K562 (cell line): ENCODE results near the gene VDAC2. TPM values are rescaled to one million over a fixed set of nuclear protein-coding genes. Genes with fewer than 3 reads are reported as not detected.

Source experiments
- ARNT ChIP-seq, 2 experiments: fragments of 450-650 bp; IDR thresholded peaks; 2 replicates each; pipeline ENCODE4 v1.6.1; 2016; ENCODE audit warnings: mild to moderate bottlenecking in 1 of 2
- E4F1 ChIP-seq: fragments of 250-450 bp; sonication (Bioruptor Pico); IDR thresholded peaks from 2 replicates; pipeline ENCODE4 v1.5.0; 2021; ENCODE audit warnings: mild to moderate bottlenecking, borderline replicate concordance
- EGR1 ChIP-seq: fragments of 450-650 bp; conservative IDR thresholded peaks from 2 replicates; pipeline ENCODE4 v1.6.1; 2017; ENCODE audit warnings: mild to moderate bottlenecking
- ELK1 ChIP-seq: sonication (generic); formaldehyde crosslinking; IDR thresholded peaks from 2 replicates; pipeline ENCODE4 v1.8.1; 2022; ENCODE audit warnings: missing genetic modification reagents
- KDM1A ChIP-seq, 2 experiments: fragments of 450-650 bp; IDR thresholded peaks; 2 replicates each; pipeline ENCODE4 v1.6.1; 2016; ENCODE audit warnings: mild to moderate bottlenecking in 2 of 2
- LEF1 ChIP-seq: fragments of 450-650 bp; IDR thresholded peaks from 2 replicates; pipeline ENCODE4 v1.6.1; 2016; ENCODE audit warnings: mild to moderate bottlenecking
- MEF2D ChIP-seq: conservative IDR thresholded peaks from 2 replicates; pipeline ENCODE4 v1.6.1; 2016; ENCODE audit warnings: low read depth, missing genetic modification characterization, missing compliant biosample characterization
- MYC ChIP-seq, 2 experiments: fragments of 250-450 bp in 1 of 2; sonication (Bioruptor Pico) in 1 of 2; IDR thresholded peaks; 2 replicates each; pipeline versions ENCODE4 v1.5.1 to v1.6.1; 2012 to 2021; ENCODE audit warnings: low read depth in 2 of 2, borderline replicate concordance in 1 of 2, improper control_type of control experiment in 1 of 2, low read length in 1 of 2, mild to moderate bottlenecking in 1 of 2, moderate library complexity in 1 of 2
- MYNN ChIP-seq, 2 experiments: sonication (generic); formaldehyde crosslinking in 1 of 2; IDR thresholded peaks; 2 replicates each; pipeline versions ENCODE4 v1.5.0 to v1.6.1; 2016 to 2020; ENCODE audit warnings: antibody characterized with exemption in 1 of 2, missing genetic modification reagents in 1 of 2
- RBM34 ChIP-seq: fragments of 200-400 bp; formaldehyde crosslinking; IDR thresholded peaks from 2 replicates; pipeline ENCODE4 v1.6.1; 2018; ENCODE audit warnings: low read length, borderline replicate concordance; ENCODE audit not compliant: insufficient read depth
- RUNX1 ChIP-seq: sonication (generic); IDR thresholded peaks from 2 replicates; pipeline ENCODE4 v1.6.1; 2016; ENCODE audit warnings: antibody characterized with exemption, low read depth
- SP2 ChIP-seq: IDR thresholded peaks from 2 replicates; pipeline ENCODE4 v1.6.1; 2011; ENCODE audit warnings: mild to moderate bottlenecking, low read depth, low read length, moderate library complexity; ENCODE audit not compliant: poor library complexity, severe bottlenecking; ENCODE audit errors: extremely low read depth
- TARDBP ChIP-seq: fragments of 450-650 bp; IDR thresholded peaks from 2 replicates; pipeline ENCODE4 v1.6.1; 2016
- ZBTB2 ChIP-seq: fragments of 450-650 bp; IDR thresholded peaks from 2 replicates; pipeline ENCODE4 v1.6.1; 2016; ENCODE audit warnings: antibody characterized with exemption
- ZFP91 ChIP-seq: sonication (generic); formaldehyde crosslinking; IDR thresholded peaks from 2 replicates; pipeline ENCODE4 v1.8.0; 2022; ENCODE audit warnings: mild to moderate bottlenecking, missing genetic modification reagents
- ZNF431 ChIP-seq: sonication (generic); formaldehyde crosslinking; IDR thresholded peaks from 2 replicates; pipeline ENCODE4 v1.8.0; 2022; ENCODE audit warnings: mild to moderate bottlenecking, missing genetic modification reagents
- ZNF57 ChIP-seq: fragments of 450-650 bp; formaldehyde crosslinking; IDR thresholded peaks from 2 replicates; pipeline ENCODE4 v1.4.0; 2020; ENCODE audit warnings: mild to moderate bottlenecking, moderate library complexity
- ZZZ3 ChIP-seq: fragments of 450-650 bp; IDR thresholded peaks from 2 replicates; pipeline ENCODE4 v1.6.1; 2016; ENCODE audit warnings: antibody characterized with exemption, mild to moderate bottlenecking, moderate library complexity
- polyA plus RNA-seq, 8 experiments: library from polyadenylated mRNA; depleted of rRNA in 4 of 8; stranded (reverse) in 5 of 8; unstranded in 3 of 8; fragments of >200 nt; fragmentation: Nextera tagmentation in 2 of 8; fragmentation: Illumina TruSeq in 1 of 8; extraction: Ambion mirVana in 2 of 8; extraction: Trizol in 1 of 8; gene quantifications; 2 replicates each; pipeline versions ENCODE4 v1.2.1 to v1.2.3, GENCODE V29; 2011 to 2014; ENCODE audit warnings: inconsistent platforms in 1 of 8, missing spikeins in 1 of 8
- total RNA-seq, 7 experiments: library from RNA; depleted of rRNA in 6 of 7; stranded (reverse); fragments of >200 nt in 6 of 7; fragmentation: Illumina TruSeq in 2 of 7; extraction: Trizol in 2 of 7; gene quantifications; 2 replicates each; pipeline versions ENCODE4 v1.2.1 to v1.2.3, GENCODE V29; 2011 to 2021; ENCODE audit warnings: low replicate concordance in 1 of 7
- TF ChIP-seq, protein P1 (sequence below): fragments of 450-650 bp; formaldehyde crosslinking; IDR thresholded peaks from 2 replicates; pipeline ENCODE4 v1.4.0; 2020; ENCODE audit warnings: mild to moderate bottlenecking, moderate library complexity

Gene VDAC2
- total and polyA plus RNA-seq, 9 of the 15 experiments (the other 6 are each of a cell fraction or from before 2014, with no cell fraction given): 139 to 450 (median 250) TPM

DNA sequence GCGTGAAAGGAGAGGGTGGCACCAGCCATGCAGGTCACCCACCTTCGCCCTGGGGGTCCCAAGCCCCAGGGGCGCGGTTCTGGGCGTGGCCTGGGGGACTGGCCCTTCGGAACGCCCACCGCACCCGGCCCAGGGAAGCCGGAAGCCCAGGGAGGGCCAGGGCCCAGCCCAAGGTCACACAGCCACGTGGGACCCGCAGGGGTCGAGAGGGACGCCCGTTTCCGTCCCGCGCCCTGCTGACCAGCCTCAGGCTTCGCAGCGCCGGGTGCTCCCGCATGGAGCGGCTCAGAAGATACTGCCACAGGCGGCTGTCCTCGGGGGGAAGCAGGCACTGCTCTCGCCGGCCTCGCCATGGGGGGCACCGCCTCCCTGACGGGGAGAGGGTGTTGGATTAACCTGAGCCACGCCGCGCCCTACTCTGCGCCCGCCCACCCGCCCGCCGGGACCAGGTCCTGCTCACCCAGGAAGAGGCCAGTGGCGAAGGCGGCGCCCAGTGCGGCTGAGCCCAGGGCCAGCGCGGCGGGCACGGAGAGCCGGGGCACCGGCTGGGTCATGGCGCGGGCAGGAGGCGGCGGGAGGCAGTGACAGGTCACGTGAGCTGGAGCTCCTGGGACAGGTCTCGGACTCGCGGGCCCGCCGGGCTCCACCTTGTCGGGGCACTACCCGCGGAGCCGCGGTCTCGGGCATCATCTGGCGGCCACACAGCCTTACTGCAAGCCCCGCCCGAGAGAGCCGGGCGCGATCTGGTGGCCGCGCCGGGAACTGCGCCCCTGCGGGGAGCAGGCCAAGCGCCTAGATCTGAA is 25.0 kb downstream of the VDAC2 start, which contains the start of gene COMTD1 (continued):
- TF ChIP-seq ELK1 (no peak), ZNF57 (no peak), RUNX1 (peak; percentile 69; the same call in 1 of the 2 replicates), ZBTB2 (peak; percentile 50; the same call in 1 of the 2 replicates), LEF1 (no peak), E4F1 (CRISPR knock-in tag) (no peak), TARDBP (peak; percentile 69; the same call in 1 of the 2 replicates), ZZZ3 (no peak), MYC (IDR thresholded peaks at IDR 0.05; ENCODE audit: low read depth, low read length) (peak; percentile 95), MYC (CRISPR knock-in tag; IDR thresholded peaks at IDR 0.05; ENCODE audit: borderline replicate concordance, low read depth) (peak; percentile 90), ARNT (IDR thresholded peaks at IDR 0.05) (no peak), ZFP91 (CRISPR knock-in tag) (0 out of 2 replicates have a peak, but pooled peaks have one; percentile 50), SP2 (no peak), EGR1 (no peak), ZNF431 (CRISPR knock-in tag) (peak; percentile 66; the same call in 1 of the 2 replicates), MEF2D (no peak), KDM1A (IDR thresholded peaks at IDR 0.05) (no peak; a peak in 1 of 4 replicates), MYNN (IDR thresholded peaks at IDR 0.05) (peak; percentile 74), MYNN (CRISPR knock-in tag; IDR thresholded peaks at IDR 0.05) (no peak), RBM34 (no peak)
- TF ChIP-seq, protein P1, sequence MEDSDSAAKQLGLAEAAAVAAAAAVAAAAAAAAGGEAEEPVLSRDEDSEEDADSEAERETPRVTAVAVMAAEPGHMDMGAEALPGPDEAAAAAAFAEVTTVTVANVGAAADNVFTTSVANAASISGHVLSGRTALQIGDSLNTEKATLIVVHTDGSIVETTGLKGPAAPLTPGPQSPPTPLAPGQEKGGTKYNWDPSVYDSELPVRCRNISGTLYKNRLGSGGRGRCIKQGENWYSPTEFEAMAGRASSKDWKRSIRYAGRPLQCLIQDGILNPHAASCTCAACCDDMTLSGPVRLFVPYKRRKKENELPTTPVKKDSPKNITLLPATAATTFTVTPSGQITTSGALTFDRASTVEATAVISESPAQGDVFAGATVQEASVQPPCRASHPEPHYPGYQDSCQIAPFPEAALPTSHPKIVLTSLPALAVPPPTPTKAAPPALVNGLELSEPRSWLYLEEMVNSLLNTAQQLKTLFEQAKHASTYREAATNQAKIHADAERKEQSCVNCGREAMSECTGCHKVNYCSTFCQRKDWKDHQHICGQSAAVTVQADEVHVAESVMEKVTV (CRISPR knock-in tag): peak; percentile 100
